Measurements from ENCODE around the gene B3GLCT.

B3GLCT gene

GRCh38 chr13:31224963-31225559, 25.3 kb downstream of the B3GLCT start:
- Histone ChIP-seq H3K36me3 (ENCODE audit: control insufficient read depth in 1 of 2, insufficient read depth in 2 of 2, low read length in 2 of 2) (no peaks in the 10 kb centered on the region), H3K27me3 (ENCODE audit: low read depth, low read length) (no peaks in the 10 kb centered on the region), H3K27ac (ENCODE audit: low read length) (no peak overlapping the region), H3K9me3 (ENCODE audit: control insufficient read depth in 1 of 2, low read length in 2 of 2) (no peaks in the 10 kb centered on the region), H3K4me3 (ENCODE audit: low read depth in 1 of 2, low read length in 2 of 2) (no peak overlapping the region), H3K4me1 (ENCODE audit: control insufficient read depth in 1 of 2, insufficient read depth in 2 of 2, low read length in 2 of 2) (no peaks in the 10 kb centered on the region)

GRCh38 chr13:31225998-31226675, 26.4 kb downstream of the B3GLCT start:
- Histone ChIP-seq H3K9me3 (ENCODE audit: control insufficient read depth in 1 of 2, low read length in 2 of 2) (no peaks in the 10 kb centered on the region), H3K4me1 (ENCODE audit: control insufficient read depth in 1 of 2, insufficient read depth in 2 of 2, low read length in 2 of 2) (no peaks in the 10 kb centered on the region), H3K4me3 (ENCODE audit: low read depth in 1 of 2, low read length in 2 of 2) (no peak overlapping the region), H3K27me3 (ENCODE audit: low read depth, low read length) (no peaks in the 10 kb centered on the region), H3K27ac (ENCODE audit: low read length) (no peak overlapping the region), H3K36me3 (ENCODE audit: control insufficient read depth in 1 of 2, insufficient read depth in 2 of 2, low read length in 2 of 2) (peaks cover 0 to 2% of the 10 kb centered on the region in 2 donors)

GRCh38 chr13:31227063-31227462, 27.3 kb downstream of the B3GLCT start:
- Histone ChIP-seq H3K27me3 (ENCODE audit: low read depth, low read length) (no peaks in the 10 kb centered on the region), H3K9me3 (ENCODE audit: control insufficient read depth in 1 of 2, low read length in 2 of 2) (no peaks in the 10 kb centered on the region), H3K36me3 (ENCODE audit: control insufficient read depth in 1 of 2, insufficient read depth in 2 of 2, low read length in 2 of 2) (peaks cover 0 to 3% of the 10 kb centered on the region in 2 donors), H3K4me3 (ENCODE audit: low read depth in 1 of 2, low read length in 2 of 2) (no peak overlapping the region), H3K27ac (ENCODE audit: low read length) (no peak overlapping the region), H3K4me1 (ENCODE audit: control insufficient read depth in 1 of 2, insufficient read depth in 2 of 2, low read length in 2 of 2) (no peaks in the 10 kb centered on the region)

GRCh38 chr13:31227870-31228269, 28.1 kb downstream of the B3GLCT start:
- Histone ChIP-seq H3K27ac (ENCODE audit: low read length) (no peak overlapping the region), H3K4me3 (ENCODE audit: low read depth in 1 of 2, low read length in 2 of 2) (no peak overlapping the region), H3K9me3 (ENCODE audit: control insufficient read depth in 1 of 2, low read length in 2 of 2) (no peaks in the 10 kb centered on the region), H3K4me1 (ENCODE audit: control insufficient read depth in 1 of 2, insufficient read depth in 2 of 2, low read length in 2 of 2) (no peaks in the 10 kb centered on the region), H3K27me3 (ENCODE audit: low read depth, low read length) (no peaks in the 10 kb centered on the region), H3K36me3 (ENCODE audit: control insufficient read depth in 1 of 2, insufficient read depth in 2 of 2, low read length in 2 of 2) (peaks cover 0 to 3% of the 10 kb centered on the region in 2 donors)

- H3K4me3 ChIP-seq (ENCODE audit: low read depth in 1 of 2, low read length in 2 of 2) = no peak overlapping the region
- H3K27me3 ChIP-seq (ENCODE audit: low read depth, low read length) = no peaks in the 10 kb centered on the region
- no peaks in the 10 kb centered on the region for H3K9me3 ChIP-seq (ENCODE audit: control insufficient read depth in 1 of 2, low read length in 2 of 2)
- no peaks in the 10 kb centered on the region for H3K4me1 ChIP-seq (ENCODE audit: control insufficient read depth in 1 of 2, insufficient read depth in 2 of 2, low read length in 2 of 2)
- no peak overlapping the region for H3K27ac ChIP-seq (ENCODE audit: low read length)
- peaks cover 0 to 3% of the 10 kb centered on the region in 2 donors for H3K36me3 ChIP-seq (ENCODE audit: control insufficient read depth in 1 of 2, insufficient read depth in 2 of 2, low read length in 2 of 2)
These were observed 35.0 kb downstream of the B3GLCT start for GRCh38 chr13:31234729-31235128.

GRCh38 chr13:31236211-31236786, 36.5 kb downstream of the B3GLCT start:
- no peak overlapping the region for H3K27ac ChIP-seq (ENCODE audit: low read length)

GRCh38 chr13:31240921-31241320, 41.1 kb downstream of the B3GLCT start:
- Histone ChIP-seq H3K27me3 (ENCODE audit: low read depth, low read length) (no peaks in the 10 kb centered on the region), H3K9me3 (ENCODE audit: control insufficient read depth in 1 of 2, low read length in 2 of 2) (no peaks in the 10 kb centered on the region), H3K36me3 (ENCODE audit: control insufficient read depth in 1 of 2, insufficient read depth in 2 of 2, low read length in 2 of 2) (no peaks in the 10 kb centered on the region), H3K4me1 (ENCODE audit: control insufficient read depth in 1 of 2, insufficient read depth in 2 of 2, low read length in 2 of 2) (no peaks in the 10 kb centered on the region), H3K27ac (ENCODE audit: low read length) (no peak overlapping the region), H3K4me3 (ENCODE audit: low read depth in 1 of 2, low read length in 2 of 2) (no peak overlapping the region)

More at GRCh38 chr13:31236211-31236786, 36.5 kb downstream of the B3GLCT start:
- no peak overlapping the region for H3K4me3 ChIP-seq (ENCODE audit: low read depth in 1 of 2, low read length in 2 of 2)
- no peaks in the 10 kb centered on the region for H3K4me1 ChIP-seq (ENCODE audit: control insufficient read depth in 1 of 2, insufficient read depth in 2 of 2, low read length in 2 of 2)
- no peaks in the 10 kb centered on the region for H3K27me3 ChIP-seq (ENCODE audit: low read depth, low read length)
- no peaks in the 10 kb centered on the region for H3K9me3 ChIP-seq (ENCODE audit: control insufficient read depth in 1 of 2, low read length in 2 of 2)
- no peaks in the 10 kb centered on the region for H3K36me3 ChIP-seq (ENCODE audit: control insufficient read depth in 1 of 2, insufficient read depth in 2 of 2, low read length in 2 of 2)

- Histone ChIP-seq H3K9me3 (ENCODE audit: control insufficient read depth in 1 of 2, low read length in 2 of 2) (no peaks in the 10 kb centered on the region), H3K27me3 (ENCODE audit: low read depth, low read length) (no peaks in the 10 kb centered on the region), H3K4me1 (ENCODE audit: control insufficient read depth in 1 of 2, insufficient read depth in 2 of 2, low read length in 2 of 2) (no peaks in the 10 kb centered on the region), H3K27ac (ENCODE audit: low read length) (no peak overlapping the region), H3K4me3 (ENCODE audit: low read depth in 1 of 2, low read length in 2 of 2) (no peak overlapping the region), H3K36me3 (ENCODE audit: control insufficient read depth in 1 of 2, insufficient read depth in 2 of 2, low read length in 2 of 2) (no peaks in the 10 kb centered on the region)
These were observed 42.6 kb downstream of the B3GLCT start for GRCh38 chr13:31242367-31242766.

- no peaks in the 10 kb centered on the region for H3K27me3 ChIP-seq (ENCODE audit: low read depth, low read length)
- no peaks in the 10 kb centered on the region for H3K4me1 ChIP-seq (ENCODE audit: control insufficient read depth in 1 of 2, insufficient read depth in 2 of 2, low read length in 2 of 2)
- H3K36me3 ChIP-seq (ENCODE audit: control insufficient read depth in 1 of 2, insufficient read depth in 2 of 2, low read length in 2 of 2) = no peaks in the 10 kb centered on the region
- H3K4me3 ChIP-seq (ENCODE audit: low read depth in 1 of 2, low read length in 2 of 2) = no peak overlapping the region
- no peaks in the 10 kb centered on the region for H3K9me3 ChIP-seq (ENCODE audit: control insufficient read depth in 1 of 2, low read length in 2 of 2)
- no peak overlapping the region for H3K27ac ChIP-seq (ENCODE audit: low read length)
These were observed 43.1 kb downstream of the B3GLCT start for GRCh38 chr13:31242916-31243315.

GRCh38 chr13:31245598-31246373, 46.0 kb downstream of the B3GLCT start:
- Histone ChIP-seq H3K4me1 (ENCODE audit: control insufficient read depth in 1 of 2, insufficient read depth in 2 of 2, low read length in 2 of 2) (no peaks in the 10 kb centered on the region), H3K9me3 (ENCODE audit: control insufficient read depth in 1 of 2, low read length in 2 of 2) (no peaks in the 10 kb centered on the region), H3K36me3 (ENCODE audit: control insufficient read depth in 1 of 2, insufficient read depth in 2 of 2, low read length in 2 of 2) (no peaks in the 10 kb centered on the region), H3K27me3 (ENCODE audit: low read depth, low read length) (no peaks in the 10 kb centered on the region), H3K4me3 (ENCODE audit: low read depth in 1 of 2, low read length in 2 of 2) (no peak overlapping the region), H3K27ac (ENCODE audit: low read length) (no peak overlapping the region)

GRCh38 chr13:31246918-31247317, 47.1 kb downstream of the B3GLCT start:
- H3K9me3 ChIP-seq (ENCODE audit: control insufficient read depth in 1 of 2, low read length in 2 of 2) = no peaks in the 10 kb centered on the region

More at GRCh38 chr13:31246918-31247317, 47.1 kb downstream of the B3GLCT start:
- no peak overlapping the region for H3K27ac ChIP-seq (ENCODE audit: low read length)
- no peaks in the 10 kb centered on the region for H3K27me3 ChIP-seq (ENCODE audit: low read depth, low read length)
- no peak overlapping the region for H3K4me3 ChIP-seq (ENCODE audit: low read depth in 1 of 2, low read length in 2 of 2)
- H3K36me3 ChIP-seq (ENCODE audit: control insufficient read depth in 1 of 2, insufficient read depth in 2 of 2, low read length in 2 of 2) = no peaks in the 10 kb centered on the region
- H3K4me1 ChIP-seq (ENCODE audit: control insufficient read depth in 1 of 2, insufficient read depth in 2 of 2, low read length in 2 of 2) = no peaks in the 10 kb centered on the region
